Measurements from ENCODE around the gene VRK1. TPM values are rescaled to one million over a fixed set of nuclear protein-coding genes. Genes with fewer than 3 reads are reported as not detected.

Gene VRK1
- total and polyA plus RNA-seq, 8 donors, result 1.2 to 45.7 (median 10.6) TPM; not detected in 1

DNA sequence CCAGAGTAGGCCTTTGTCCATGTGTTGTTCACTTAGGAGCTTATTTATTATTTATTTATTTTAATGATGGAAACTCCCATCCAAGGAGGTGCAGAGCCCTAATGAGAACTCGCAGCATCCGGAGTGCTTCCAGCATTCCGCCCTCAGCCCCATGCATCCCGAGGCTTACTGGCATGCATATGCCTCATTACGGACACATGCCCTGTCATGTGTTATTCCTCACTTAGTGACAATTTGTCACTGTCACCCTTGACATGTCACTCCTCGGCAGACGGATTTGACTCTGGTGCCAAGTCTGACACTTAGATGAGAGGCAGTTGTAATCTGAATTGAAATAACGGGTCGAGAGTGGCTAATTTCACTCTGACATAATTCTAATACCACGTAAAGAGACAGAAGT is 132.8 kb downstream of the VRK1 start:
- no peaks in the 10 kb centered on the region for H3K36me3 ChIP-seq
- intact Hi-C loops (cut with DNase I; ENCODE audit: low total_unique reads), result no loop called here
- no peak overlapping the region for H3K4me3 ChIP-seq
- no peaks in the 10 kb centered on the region for H3K27me3 ChIP-seq
- no peaks in the 10 kb centered on the region for H3K4me1 ChIP-seq
- WGBS, 5 donors, result 68 to 75% (median 73%) methylated on average over 10 of the region's 10 CpGs
- H3K9me3 ChIP-seq, result no peaks in the 10 kb centered on the region
- DNase-seq, result no peak
- H3K27ac ChIP-seq, result no peak overlapping the region
- TF ChIP-seq, protein P1, sequence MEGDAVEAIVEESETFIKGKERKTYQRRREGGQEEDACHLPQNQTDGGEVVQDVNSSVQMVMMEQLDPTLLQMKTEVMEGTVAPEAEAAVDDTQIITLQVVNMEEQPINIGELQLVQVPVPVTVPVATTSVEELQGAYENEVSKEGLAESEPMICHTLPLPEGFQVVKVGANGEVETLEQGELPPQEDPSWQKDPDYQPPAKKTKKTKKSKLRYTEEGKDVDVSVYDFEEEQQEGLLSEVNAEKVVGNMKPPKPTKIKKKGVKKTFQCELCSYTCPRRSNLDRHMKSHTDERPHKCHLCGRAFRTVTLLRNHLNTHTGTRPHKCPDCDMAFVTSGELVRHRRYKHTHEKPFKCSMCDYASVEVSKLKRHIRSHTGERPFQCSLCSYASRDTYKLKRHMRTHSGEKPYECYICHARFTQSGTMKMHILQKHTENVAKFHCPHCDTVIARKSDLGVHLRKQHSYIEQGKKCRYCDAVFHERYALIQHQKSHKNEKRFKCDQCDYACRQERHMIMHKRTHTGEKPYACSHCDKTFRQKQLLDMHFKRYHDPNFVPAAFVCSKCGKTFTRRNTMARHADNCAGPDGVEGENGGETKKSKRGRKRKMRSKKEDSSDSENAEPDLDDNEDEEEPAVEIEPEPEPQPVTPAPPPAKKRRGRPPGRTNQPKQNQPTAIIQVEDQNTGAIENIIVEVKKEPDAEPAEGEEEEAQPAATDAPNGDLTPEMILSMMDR (IDR thresholded peaks at IDR 0.05), result no peak
- TF ChIP-seq POLR2A (IDR thresholded peaks at IDR 0.05), result no peak
- no peak for TF ChIP-seq EP300 (IDR thresholded peaks at IDR 0.05)
- no peak for TF ChIP-seq POLR2AphosphoS5 (IDR thresholded peaks at IDR 0.05)

DNA sequence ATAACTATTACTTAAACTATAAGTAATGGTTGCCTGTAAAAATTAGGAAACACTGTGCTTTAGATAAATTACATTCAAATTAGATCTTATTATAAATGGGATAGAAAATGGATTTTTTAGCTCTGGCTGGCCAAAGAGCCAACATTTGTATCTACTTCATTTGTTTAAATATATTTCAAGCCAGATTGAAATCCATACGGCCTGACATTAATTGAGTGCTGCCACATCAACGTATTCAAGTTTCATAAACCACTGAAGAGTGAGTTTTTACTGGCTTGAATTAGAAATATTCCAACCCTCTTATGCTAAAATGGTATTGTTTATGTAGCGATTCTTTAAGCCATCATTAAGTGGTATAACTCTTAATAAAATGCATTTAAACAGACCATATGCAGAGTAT is 133.3 kb downstream of the VRK1 start:
- Histone ChIP-seq H3K36me3 (no peaks in the 10 kb centered on the region), H3K4me1 (no peaks in the 10 kb centered on the region), H3K27me3 (no peaks in the 10 kb centered on the region), H3K9me3 (no peaks in the 10 kb centered on the region), H3K4me3 (no peak overlapping the region), H3K27ac (no peak overlapping the region)
- 67 to 77% (median 72%) methylated on average over 3 of the region's 3 CpGs for WGBS, 5 donors
- DNase-seq, result no peak
- intact Hi-C loops (cut with DNase I; ENCODE audit: low total_unique reads), result no loop called here
- TF ChIP-seq, protein P1 (IDR thresholded peaks at IDR 0.05), result no peak
- TF ChIP-seq POLR2A (IDR thresholded peaks at IDR 0.05) (no peak), POLR2AphosphoS5 (IDR thresholded peaks at IDR 0.05) (no peak), EP300 (IDR thresholded peaks at IDR 0.05) (no peak)

Data from stomach (tissue), 9 donors.